Ishikawa (cell line): ENCODE data around the gene ARHGAP26.

Experiments used
- CEBPB ChIP-seq: IDR thresholded peaks from 2 replicates; pipeline ENCODE4 v1.6.1; 2012
- CREB1 ChIP-seq: IDR thresholded peaks from 2 replicates; pipeline ENCODE4 v1.6.1; 2012; ENCODE audit warnings: low read depth
- EGR1 ChIP-seq: IDR thresholded peaks from 2 replicates; pipeline ENCODE4 v1.6.1; 2012
- EP300 ChIP-seq: IDR thresholded peaks from 2 replicates; pipeline ENCODE4 v1.6.1; 2012; ENCODE audit warnings: borderline replicate concordance
- FOXM1 ChIP-seq: IDR thresholded peaks from 2 replicates; pipeline ENCODE4 v1.6.1; 2012; ENCODE audit warnings: low read depth, borderline replicate concordance
- MAX ChIP-seq: IDR thresholded peaks from 2 replicates; pipeline ENCODE4 v1.6.1; 2012
- NFIC ChIP-seq: IDR thresholded peaks from 2 replicates; pipeline ENCODE4 v1.6.1; 2012
- RAD21 ChIP-seq: IDR thresholded peaks from 2 replicates; pipeline ENCODE4 v1.6.1; 2012; ENCODE audit warnings: low read depth
- REST ChIP-seq: IDR thresholded peaks from 2 replicates; pipeline ENCODE4 v1.6.1; 2012; ENCODE audit warnings: low read depth, mild to moderate bottlenecking
- TAF1 ChIP-seq: IDR thresholded peaks from 2 replicates; pipeline ENCODE4 v1.6.1; 2012; ENCODE audit warnings: low read depth, mild to moderate bottlenecking
- TCF12 ChIP-seq: IDR thresholded peaks from 2 replicates; pipeline ENCODE4 v1.6.1; 2012; ENCODE audit warnings: low read depth
- TEAD4 ChIP-seq: IDR thresholded peaks from 2 replicates; pipeline ENCODE4 v1.6.1; 2012
- USF1 ChIP-seq: IDR thresholded peaks from 2 replicates; pipeline ENCODE4 v1.6.1; 2012
- YY1 ChIP-seq: IDR thresholded peaks from 2 replicates; pipeline ENCODE4 v1.6.1; 2012; ENCODE audit warnings: low read depth
- ZBTB7A ChIP-seq: IDR thresholded peaks from 2 replicates; pipeline ENCODE4 v1.6.1; 2012; ENCODE audit warnings: low read depth

Gene ARHGAP26

GRCh38 chr5:143054480-143054941 is 284.3 kb downstream of the ARHGAP26 start:
- TF ChIP-seq CREB1 (no peak), CEBPB (no peak), ZBTB7A (no peak), USF1 (no peak), TEAD4 (no peak), EP300 (no peak), REST (no peak), EGR1 (no peak), TAF1 (no peak), NFIC (no peak), FOXM1 (no peak), MAX (no peak), YY1 (no peak), TCF12 (no peak), RAD21 (no peak)

- TF ChIP-seq ZBTB7A, result no peak
- TF ChIP-seq CEBPB, result no peak
- TF ChIP-seq NFIC, result no peak
- no peak for TF ChIP-seq TCF12
- TF ChIP-seq TAF1, result no peak
- no peak for TF ChIP-seq MAX
- no peak for TF ChIP-seq REST
Measured at GRCh38 chr5:143055596-143056338, 285.6 kb downstream of the ARHGAP26 start.

- TF ChIP-seq RAD21 (no peak), EP300 (no peak), TEAD4 (no peak), YY1 (no peak), USF1 (no peak), MAX (no peak)
Measured at GRCh38 chr5:143056339-143056704, 286.1 kb downstream of the ARHGAP26 start.

GRCh38 chr5:143056792-143057579 is 286.8 kb downstream of the ARHGAP26 start:
- TF ChIP-seq EP300 (no peak), YY1 (no peak), NFIC (no peak), RAD21 (no peak), MAX (no peak), ZBTB7A (no peak)

GRCh38 chr5:143057580-143057999 is 287.4 kb downstream of the ARHGAP26 start:
- no peak for TF ChIP-seq RAD21
- no peak for TF ChIP-seq EP300
- TF ChIP-seq CREB1, result no peak
- no peak for TF ChIP-seq FOXM1
- no peak for TF ChIP-seq USF1
- TF ChIP-seq REST, result no peak
- no peak for TF ChIP-seq NFIC
- no peak for TF ChIP-seq EGR1
- TF ChIP-seq TEAD4, result no peak
- TF ChIP-seq MAX, result no peak
- TF ChIP-seq ZBTB7A, result no peak
- TF ChIP-seq TCF12, result no peak
- TF ChIP-seq TAF1, result no peak
- TF ChIP-seq CEBPB, result no peak
- no peak for TF ChIP-seq YY1
